ENCODE results near the gene PTPRN2.

GRCh38 chr7:158142657-158143056 is 445.0 kb downstream of the PTPRN2 start:
- TF ChIP-seq CTCF (IDR thresholded peaks at IDR 0.05) (no peak), POLR2A (IDR thresholded peaks at IDR 0.05) (no peak)
